Renal pelvis (tissue), 4 donors: ENCODE data around the gene TOPORS. TPM values are rescaled to one million over a fixed set of nuclear protein-coding genes. Genes with fewer than 3 reads are reported as not detected.
"Not testable (repeated sequence)": the region's sequence is repeated elsewhere in the genome, so short reads cannot be mapped to it uniquely, and the experiment has no call there.

Experiments
- DNase-seq: peaks from one replicate; pipeline ENCODE4 v3.0.0-alpha.2; 2013
- polyA plus RNA-seq, 3 donors: library from polyadenylated mRNA; unstranded; fragments of 120-200 nt; gene quantifications; one replicate each; pipeline ENCODE4 v1.2.1, GENCODE V29; 2013; ENCODE audit not compliant: insufficient read length in 3 of 3

TOPORS gene
- polyA plus RNA-seq, 3 donors: 25.4 to 32.1 (median 31.1) TPM

GRCh38 chr9:32524558-32524891 is 27.9 kb downstream of the TOPORS start:
- not testable (repeated sequence) for DNase-seq

- DNase-seq: no peak
Measured at GRCh38 chr9:32523910-32524309, 28.5 kb downstream of the TOPORS start.

GRCh38 chr9:32518276-32518675 is 34.1 kb downstream of the TOPORS start:
- no peak for DNase-seq

DNA sequence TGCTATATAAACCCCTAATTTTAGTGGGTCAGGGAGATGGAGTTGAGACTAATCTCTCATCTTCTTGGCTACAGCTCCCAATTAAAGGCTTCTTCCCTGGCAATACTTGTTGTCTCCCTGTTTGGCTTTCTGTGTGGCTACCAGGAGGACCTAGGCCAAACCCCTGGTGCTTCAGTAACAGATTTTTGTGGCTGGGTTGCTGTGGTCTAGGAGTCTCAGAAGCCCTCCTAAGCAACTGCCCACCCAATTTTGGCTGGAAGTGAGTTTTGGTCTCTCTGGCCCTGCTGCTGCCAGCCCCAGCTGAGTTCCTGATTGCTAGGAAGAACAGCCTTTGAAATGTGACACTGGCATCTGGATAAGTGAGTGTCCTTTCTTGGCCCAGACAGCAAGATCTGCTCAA is 36.1 kb downstream of the TOPORS start:
- no peak for DNase-seq

GRCh38 chr9:32508728-32509127 is 43.7 kb downstream of the TOPORS start:
- no peak for DNase-seq

DNA sequence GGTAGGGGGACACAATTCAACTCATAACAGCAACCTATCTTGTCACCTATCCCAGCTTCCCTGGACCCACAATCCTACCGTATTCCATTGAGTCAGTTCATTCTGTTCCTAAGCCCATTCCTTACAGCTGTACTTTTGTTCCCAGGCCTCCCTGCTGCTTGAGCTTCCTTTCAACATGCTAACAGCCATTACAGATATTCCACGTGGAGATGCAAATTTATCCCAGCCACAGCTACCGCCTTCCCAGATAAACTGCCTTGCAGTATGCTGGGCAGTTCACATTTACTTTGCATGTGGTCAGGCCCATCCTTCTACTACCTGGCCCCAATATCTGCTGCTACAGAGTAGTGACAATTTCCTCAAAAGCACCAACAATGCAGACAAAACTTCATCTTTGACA is 49.4 kb downstream of the TOPORS start:
- DNase-seq: no peak

DNA sequence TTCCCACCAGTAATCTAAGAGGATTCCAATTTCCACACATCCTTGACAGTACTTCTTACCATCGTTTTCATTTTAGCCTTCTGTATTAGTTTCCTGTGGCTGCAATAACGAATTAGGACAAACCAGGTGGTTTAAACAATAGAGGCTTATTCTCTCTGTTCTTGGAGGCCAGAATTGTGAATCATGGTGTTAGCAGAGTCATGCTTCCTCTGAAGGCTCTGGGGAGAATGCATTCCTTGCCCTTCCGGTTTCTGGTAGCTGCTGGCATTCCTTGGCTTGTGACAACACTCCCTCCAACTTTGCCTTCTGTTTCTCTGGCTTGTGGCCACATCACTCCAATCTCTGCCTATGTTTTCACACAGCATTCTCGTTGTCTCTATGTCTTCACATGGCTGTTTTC is 49.9 kb downstream of the TOPORS start:
- DNase-seq: no peak

- DNase-seq: no peak
Measured at GRCh38 chr9:32501868-32502267, 50.5 kb downstream of the TOPORS start.

- DNase-seq: no peak
Measured at GRCh38 chr9:32500768-32501167, 51.6 kb downstream of the TOPORS start.

DNA sequence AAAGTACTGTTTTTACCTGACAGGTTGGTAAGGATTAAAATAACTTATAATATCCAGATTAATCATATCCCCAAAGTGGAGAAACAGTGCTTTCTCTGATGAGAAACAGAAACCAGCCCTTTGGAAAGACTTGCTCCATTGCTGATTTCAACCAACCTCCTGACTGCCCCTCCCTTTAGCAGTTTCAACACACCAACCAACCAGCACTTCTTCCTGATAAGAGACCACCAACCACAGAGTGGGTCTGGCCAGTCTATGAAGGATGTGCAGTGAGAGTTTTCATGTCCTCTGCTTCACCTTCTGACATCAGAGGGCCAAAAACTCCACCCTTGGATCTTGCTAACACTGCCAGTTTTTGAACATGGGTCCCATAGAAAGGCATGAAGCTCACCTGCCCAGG is 54.5 kb downstream of the TOPORS start:
- DNase-seq: no peak

DNA sequence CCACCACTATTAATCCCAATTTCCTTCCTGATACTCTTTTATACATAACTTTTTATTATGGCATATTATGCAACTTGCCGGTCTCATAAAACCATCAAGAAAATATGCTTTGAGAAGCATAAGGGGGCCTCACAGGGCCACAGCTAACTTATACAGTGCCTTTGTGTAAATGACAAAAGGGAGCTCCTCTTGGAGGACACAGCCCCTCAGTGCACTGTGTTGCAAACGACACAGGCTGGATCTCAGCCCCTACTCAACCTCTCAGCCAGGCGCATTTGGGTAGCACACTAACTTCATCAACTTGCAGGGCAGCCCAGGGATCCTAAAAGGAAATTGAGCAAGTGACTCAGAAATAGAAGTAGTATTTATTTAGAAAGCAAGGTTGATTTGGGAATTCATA is 61.8 kb downstream of the TOPORS start:
- DNase-seq: peak; percentile 29

Other genes starting within 250 kb of the TOPORS start
- 10 to 100 TPM; 49.1 to 51.1 (median 50.3) TPM for gene ACO1, start 167.9 kb downstream of the TOPORS start, polyA plus RNA-seq
- gene RIGI, start 26.4 kb downstream of the TOPORS start, polyA plus RNA-seq: 10 to 100 TPM; 10.6 to 12.6 (median 12.3) TPM
- gene SMIM27, start 259 bp downstream of the TOPORS start, polyA plus RNA-seq: 10 to 100 TPM; 16.0 to 19.5 (median 17.7) TPM
- 10 to 100 TPM; 62.8 to 82.8 (median 78.4) TPM for gene NDUFB6, start 20.6 kb upstream of the TOPORS start, polyA plus RNA-seq
- under 1 TPM; 0.07 to 0.13 (median 0.09) TPM for gene TAF1L, start 83.1 kb upstream of the TOPORS start, polyA plus RNA-seq
- under 1 TPM; 0.05 to 0.15 (median 0.10) TPM for gene TMEM215, start 231.0 kb upstream of the TOPORS start, polyA plus RNA-seq